Stimulated activated naive CD4-positive, alpha-beta T cell treated with Interleukin-2 at 50 U/mL for 16 hours (primary cell): ENCODE data around the gene OR2A25.

Source experiments
- DNase-seq: peaks from one replicate; lab custom pipeline; 2025; lab: John Stamatoyannopoulos, UW

The OR2A25 gene

DNA sequence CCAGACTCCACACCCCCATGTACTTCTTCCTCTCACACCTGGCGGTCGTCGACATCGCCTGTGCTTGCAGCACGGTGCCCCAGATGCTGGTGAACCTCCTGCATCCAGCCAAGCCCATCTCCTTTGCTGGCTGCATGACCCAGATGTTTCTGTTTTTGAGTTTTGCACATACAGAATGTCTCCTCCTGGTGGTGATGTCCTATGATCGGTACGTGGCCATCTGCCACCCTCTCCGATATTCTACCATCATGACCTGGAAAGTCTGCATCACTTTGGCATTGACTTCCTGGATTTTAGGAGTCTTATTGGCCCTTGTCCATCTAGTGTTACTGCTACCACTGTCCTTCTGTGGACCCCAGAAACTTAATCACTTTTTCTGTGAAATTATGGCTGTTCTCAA is 4.8 kb downstream of the OR2A25 start:
- no peak for DNase-seq

DNA sequence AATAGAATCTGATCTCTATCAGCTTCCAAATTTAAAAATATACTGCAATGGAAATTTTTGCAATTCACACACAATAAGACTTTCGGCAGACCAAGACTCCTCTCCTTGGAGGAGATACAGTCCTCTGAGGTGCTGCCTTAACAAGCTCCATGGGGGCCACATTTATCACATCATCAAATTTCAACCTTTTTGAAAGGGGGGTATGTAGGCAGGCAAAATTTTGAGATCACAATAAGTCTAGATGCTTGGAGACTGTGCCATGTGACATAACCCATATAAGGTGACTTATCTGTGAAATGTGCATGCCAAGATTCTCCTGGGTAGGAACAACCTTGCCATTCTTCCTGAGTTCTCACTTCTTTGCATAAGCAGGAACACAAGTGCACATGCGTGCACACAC is 16.4 kb downstream of the OR2A25 start, which contains the start of gene OR2A12:
Gene OR2A12 (plus strand): TSS at position 301 of the 400 bp plus-strand sequence. CDS start 8,830 bp downstream, outside the sequence.
- DNase-seq: no peak

DNA sequence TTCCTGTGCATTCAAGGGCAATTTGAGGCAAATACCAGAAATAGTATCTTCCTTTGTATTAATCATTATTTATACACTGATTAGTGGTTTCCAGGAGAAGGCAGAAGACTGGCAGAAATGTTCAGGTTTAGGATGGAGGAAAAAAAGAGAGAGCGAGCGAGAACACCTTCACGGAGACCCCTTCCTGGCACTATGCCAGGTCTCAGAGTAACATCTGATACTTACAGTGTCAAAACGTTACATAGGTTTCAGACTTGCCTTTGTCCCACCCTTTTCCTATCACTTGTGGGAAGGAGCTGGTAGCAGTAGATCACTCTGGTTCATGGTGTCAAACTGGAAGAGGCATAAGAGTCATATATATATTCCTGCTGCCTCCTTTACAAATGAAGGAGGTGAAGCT is 17.1 kb downstream of the OR2A25 start:
- no peak for DNase-seq

DNA sequence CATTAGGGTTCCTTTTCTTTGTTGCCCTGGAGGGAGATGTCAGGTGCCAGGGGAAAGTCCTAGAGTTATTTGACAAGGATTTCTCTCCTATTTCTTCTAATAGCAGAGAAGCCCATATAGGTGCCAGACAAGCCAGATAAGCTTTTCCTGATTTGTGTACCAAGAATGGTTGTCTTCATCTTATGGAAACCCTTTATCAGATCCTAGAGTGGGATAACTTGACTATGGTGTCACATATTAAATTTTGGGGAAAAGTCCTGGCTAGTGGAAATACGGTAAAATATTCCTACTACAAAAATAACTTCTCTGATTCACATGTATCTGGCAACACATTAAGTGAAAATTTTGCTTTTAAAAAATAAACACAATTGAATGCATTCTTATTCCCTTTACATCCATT is 17.6 kb downstream of the OR2A25 start:
- no peak for DNase-seq

DNA sequence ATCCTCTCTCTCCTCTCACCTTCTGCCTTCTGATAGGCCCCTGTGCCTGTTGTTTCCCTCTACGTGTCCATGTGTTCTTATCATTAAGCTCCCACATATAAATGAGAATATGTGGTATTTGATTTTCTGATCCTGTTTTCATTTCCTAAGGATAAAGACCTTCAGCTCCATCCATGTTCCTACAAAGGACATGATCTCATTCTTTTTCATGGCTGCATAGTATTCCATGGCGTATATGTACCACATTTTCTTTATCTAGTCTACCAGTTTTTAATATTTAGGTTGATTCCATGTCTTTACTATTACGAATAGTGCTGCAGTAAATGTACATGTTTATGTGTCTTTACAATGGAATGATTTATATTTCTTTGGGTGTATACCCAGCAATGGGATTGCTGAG is 21.1 kb downstream of the OR2A25 start:
- DNase-seq: no peak

DNA sequence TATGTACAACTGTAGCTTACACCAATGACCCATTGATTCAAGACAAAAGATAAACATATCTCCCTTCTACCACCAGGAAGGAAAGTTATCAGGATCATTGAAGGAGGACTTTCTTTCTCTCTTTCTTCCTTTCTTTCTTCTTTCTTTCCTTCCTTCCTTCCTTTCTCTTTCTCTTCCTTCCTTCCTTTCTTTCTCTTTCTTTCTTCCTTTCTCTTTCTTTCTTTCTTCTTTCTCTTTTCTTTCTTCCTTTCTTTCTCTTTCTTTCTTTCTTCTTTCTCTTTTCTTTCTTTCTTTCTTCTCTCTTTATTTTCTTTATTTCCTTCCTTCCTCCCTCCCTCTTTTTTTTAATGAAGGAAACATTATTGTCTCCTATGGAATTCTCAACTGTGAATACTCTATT is 29.2 kb downstream of the OR2A25 start:
- no peak for DNase-seq

DNA sequence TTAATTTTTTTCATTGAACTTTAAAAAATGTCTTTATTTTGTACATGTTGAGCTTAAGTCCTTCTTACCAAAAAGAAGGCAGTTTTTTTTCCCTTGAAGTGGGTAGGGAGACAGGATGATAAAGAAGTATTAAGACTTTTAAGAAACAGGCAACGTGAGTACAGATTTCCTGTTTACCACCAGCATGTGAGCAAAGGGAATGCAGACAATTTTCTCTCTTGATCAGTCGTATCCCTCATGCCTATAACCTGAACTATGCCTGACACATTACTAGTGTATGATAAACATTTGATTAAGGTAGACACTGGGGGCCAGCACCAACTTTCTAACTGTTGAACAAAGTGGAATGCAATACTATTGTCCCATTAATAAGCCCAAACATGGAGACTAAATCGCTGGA is 31.0 kb downstream of the OR2A25 start:
- no peak for DNase-seq

DNA sequence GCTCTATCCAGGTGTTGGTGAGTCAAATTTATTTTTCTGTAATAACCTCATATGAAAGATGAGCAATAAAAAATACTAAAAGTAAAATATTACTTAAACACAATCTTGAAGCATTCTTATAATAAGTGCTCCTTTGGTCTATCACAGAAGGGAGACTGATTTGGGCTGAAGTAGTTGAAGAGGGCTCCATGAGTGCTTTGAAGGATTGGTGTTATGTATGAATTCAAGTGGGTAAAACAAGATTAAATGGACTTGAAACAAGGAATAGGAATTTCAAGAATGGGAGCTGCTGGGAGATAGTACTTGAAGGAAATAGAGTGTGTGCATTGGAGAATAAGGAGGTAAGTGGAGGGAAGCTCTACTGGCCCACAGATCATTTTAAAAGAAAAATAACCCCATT is 32.4 kb downstream of the OR2A25 start:
- DNase-seq: no peak

DNA sequence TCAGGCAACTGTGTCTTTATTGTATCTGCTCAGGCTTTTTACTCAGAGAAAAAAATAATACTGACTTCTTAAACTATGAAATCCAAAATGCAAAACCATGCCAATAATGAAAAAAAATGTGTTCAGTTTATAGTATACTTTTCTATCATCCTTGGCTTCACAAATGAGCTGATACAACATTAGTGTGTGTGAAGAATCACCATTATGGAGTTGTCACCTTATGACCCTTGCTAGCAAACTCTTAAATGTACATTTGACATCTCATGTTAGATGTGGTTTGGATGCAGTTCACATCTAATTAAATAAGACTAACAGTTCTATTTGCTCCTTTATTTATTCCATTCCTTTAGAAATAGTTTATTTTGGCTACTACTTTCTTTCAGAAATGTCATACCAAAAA is 35.6 kb downstream of the OR2A25 start:
- no peak for DNase-seq

DNA sequence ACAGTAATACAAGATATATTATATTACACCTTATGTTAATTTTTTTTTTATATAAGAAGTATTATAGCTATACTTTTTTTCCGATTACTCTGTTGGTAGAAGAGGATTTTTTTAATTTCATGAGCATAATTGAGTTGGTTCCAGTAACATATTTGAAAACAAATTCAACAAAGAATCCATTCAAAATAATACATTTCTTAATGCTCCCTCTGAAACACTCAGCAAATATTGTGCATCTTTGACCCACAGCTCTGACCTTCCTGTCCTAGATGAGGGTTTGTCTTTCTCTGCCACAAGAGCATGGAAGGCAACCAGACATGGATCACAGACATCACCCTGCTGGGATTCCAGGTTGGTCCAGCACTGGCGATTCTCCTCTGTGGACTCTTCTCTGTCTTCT is 39.7 kb downstream of the OR2A25 start, which contains the start of gene OR2A2:
Gene OR2A2 (plus strand): TSS at position 301 of the 400 bp plus-strand sequence. CDS start 0 bp downstream, at position 301.
- DNase-seq: no peak

DNA sequence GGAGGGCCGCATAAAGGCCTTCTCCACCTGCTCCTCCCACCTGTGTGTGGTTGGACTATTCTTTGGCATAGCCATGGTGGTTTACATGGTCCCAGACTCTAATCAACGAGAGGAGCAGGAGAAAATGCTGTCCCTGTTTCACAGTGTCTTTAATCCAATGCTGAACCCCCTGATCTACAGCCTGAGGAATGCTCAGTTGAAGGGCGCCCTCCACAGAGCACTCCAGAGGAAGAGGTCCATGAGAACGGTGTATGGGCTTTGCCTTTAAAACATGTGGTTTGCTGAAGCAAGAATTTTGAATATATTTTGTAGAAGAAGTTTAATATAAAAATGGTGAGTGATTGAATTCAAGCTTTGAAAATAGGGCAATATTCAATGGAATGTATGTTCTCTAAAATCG is 40.7 kb downstream of the OR2A25 start:
- DNase-seq: no peak

DNA sequence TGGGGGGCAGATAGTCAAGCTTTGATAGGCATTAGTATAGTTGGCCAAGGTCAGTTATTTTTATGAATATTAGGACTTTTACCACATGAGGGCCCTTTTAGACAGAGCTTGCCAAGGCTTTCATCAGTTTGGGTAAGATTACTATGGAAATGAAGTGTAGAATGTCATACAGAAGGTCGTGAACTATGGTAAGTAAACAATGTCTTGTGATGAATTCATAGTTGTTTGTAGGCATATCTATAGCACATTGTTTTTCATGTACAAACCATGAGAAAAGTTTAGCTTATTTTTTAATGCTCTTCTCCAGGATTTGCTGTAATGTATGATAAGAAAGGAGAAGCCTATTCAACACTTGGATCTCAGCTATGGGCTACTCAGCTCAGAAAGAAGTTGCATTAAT is 44.0 kb downstream of the OR2A25 start:
- DNase-seq: no peak

DNA sequence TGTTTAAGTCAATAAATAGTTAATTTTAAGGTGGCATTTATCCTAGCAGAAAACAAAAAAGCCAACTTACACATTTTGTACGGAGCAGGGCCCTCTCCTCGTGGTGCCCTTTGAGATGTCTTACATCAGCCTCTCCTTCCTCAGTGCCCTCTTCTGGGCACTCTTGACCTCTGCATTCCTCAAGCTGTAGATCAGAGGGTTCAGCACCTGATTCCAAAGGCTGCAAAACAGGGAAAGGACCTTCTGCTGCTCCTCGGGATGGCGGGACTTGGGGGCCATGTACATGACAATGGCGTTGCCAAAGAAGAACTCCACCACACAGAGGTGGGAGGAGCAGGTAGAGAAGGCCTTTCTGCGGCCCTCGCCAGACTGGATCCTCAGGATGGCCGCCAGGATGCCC is 48.7 kb downstream of the OR2A25 start:
- no peak for DNase-seq

DNA sequence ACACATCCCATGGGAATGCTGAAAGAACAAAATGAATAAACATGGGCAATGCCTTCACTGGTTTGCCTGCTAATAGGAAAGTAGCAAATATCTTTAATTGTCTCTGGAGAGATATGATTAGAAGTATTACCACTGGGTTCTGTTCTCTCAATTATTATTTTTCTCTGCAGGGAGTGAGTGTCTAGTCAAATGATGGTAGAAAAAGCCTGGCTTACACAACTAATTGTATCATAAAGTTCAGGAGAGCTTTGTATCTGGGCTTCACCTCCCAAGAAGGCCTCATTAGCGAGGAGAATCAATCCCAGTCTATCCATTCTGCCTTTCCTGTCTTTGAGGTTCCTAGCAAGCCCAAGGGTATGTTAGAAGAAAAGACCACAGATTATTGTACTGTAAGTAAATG is 53.3 kb downstream of the OR2A25 start, which contains the start of gene OR2A14:
Gene OR2A14 (plus strand): TSS at position 301 of the 400 bp plus-strand sequence. CDS start 5,937 bp downstream, outside the sequence.
- DNase-seq: no peak
